ENCODE measurements around the gene AGPAT3. TPM values are rescaled to one million over a fixed set of nuclear protein-coding genes. Genes with fewer than 3 reads are reported as not detected.

The AGPAT3 gene
- total and polyA plus RNA-seq, 3 donors from 2014 or later: 64.5 to 77.5 (median 69.8) TPM

- WGBS, 2 donors: 93 to 96% methylated on average over 9 to 17 of the region's 17 CpGs
- intact Hi-C loops (cut with DNase I; ENCODE audit: low total_unique reads): no loop called here
- Histone ChIP-seq H3K27ac (no peak overlapping the region), H3K4me1 (peaks cover 4% of the 10 kb centered on the region), H3K4me3 (no peak overlapping the region), H3K36me3 (ENCODE audit: low read depth, missing control alignments) (no peaks in the 10 kb centered on the region), H3K9me3 (no peaks in the 10 kb centered on the region), H3K27me3 (no peaks in the 10 kb centered on the region)
- TF ChIP-seq, protein P1, sequence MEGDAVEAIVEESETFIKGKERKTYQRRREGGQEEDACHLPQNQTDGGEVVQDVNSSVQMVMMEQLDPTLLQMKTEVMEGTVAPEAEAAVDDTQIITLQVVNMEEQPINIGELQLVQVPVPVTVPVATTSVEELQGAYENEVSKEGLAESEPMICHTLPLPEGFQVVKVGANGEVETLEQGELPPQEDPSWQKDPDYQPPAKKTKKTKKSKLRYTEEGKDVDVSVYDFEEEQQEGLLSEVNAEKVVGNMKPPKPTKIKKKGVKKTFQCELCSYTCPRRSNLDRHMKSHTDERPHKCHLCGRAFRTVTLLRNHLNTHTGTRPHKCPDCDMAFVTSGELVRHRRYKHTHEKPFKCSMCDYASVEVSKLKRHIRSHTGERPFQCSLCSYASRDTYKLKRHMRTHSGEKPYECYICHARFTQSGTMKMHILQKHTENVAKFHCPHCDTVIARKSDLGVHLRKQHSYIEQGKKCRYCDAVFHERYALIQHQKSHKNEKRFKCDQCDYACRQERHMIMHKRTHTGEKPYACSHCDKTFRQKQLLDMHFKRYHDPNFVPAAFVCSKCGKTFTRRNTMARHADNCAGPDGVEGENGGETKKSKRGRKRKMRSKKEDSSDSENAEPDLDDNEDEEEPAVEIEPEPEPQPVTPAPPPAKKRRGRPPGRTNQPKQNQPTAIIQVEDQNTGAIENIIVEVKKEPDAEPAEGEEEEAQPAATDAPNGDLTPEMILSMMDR (IDR thresholded peaks at IDR 0.05): no peak
- no peak for TF ChIP-seq POLR2A (IDR thresholded peaks at IDR 0.05)
- no peak for DNase-seq
Observed at GRCh38 chr21:43969115-43969444, 104.1 kb downstream of the AGPAT3 start.

GRCh38 chr21:43970551-43970950, 105.5 kb downstream of the AGPAT3 start:
- H3K27me3 ChIP-seq: no peaks in the 10 kb centered on the region
- no peak overlapping the region for H3K4me3 ChIP-seq
- intact Hi-C loops (cut with DNase I; ENCODE audit: low total_unique reads): no loop called here
- H3K36me3 ChIP-seq (ENCODE audit: low read depth, missing control alignments): no peaks in the 10 kb centered on the region
- no peak overlapping the region for H3K27ac ChIP-seq
- WGBS, 2 donors: 92 to 96% methylated on average over 18 of the region's 18 CpGs
- TF ChIP-seq, protein P1 (IDR thresholded peaks at IDR 0.05): no peak
- no peak for TF ChIP-seq POLR2A (IDR thresholded peaks at IDR 0.05)
- no peaks in the 10 kb centered on the region for H3K9me3 ChIP-seq
- peaks cover 4% of the 10 kb centered on the region for H3K4me1 ChIP-seq
- no peak for DNase-seq

GRCh38 chr21:43971201-43971991, 106.4 kb downstream of the AGPAT3 start:
- Histone ChIP-seq H3K36me3 (ENCODE audit: low read depth, missing control alignments) (no peaks in the 10 kb centered on the region), H3K27me3 (no peaks in the 10 kb centered on the region), H3K4me1 (peaks cover 4% of the 10 kb centered on the region), H3K27ac (no peak overlapping the region), H3K9me3 (no peaks in the 10 kb centered on the region), H3K4me3 (no peak overlapping the region)
- 76 to 83% methylated on average over 28 to 29 of the region's 29 CpGs for WGBS, 2 donors
- TF ChIP-seq POLR2A (IDR thresholded peaks at IDR 0.05): no peak
- TF ChIP-seq, protein P1 (IDR thresholded peaks at IDR 0.05): no peak
- DNase-seq: peak; percentile 35
- intact Hi-C loops (cut with DNase I; ENCODE audit: low total_unique reads): no loop called here

- intact Hi-C loops (cut with DNase I; ENCODE audit: low total_unique reads): no loop called here
- no peaks in the 10 kb centered on the region for H3K36me3 ChIP-seq (ENCODE audit: low read depth, missing control alignments)
- TF ChIP-seq, protein P1 (IDR thresholded peaks at IDR 0.05): no peak
- no peak for TF ChIP-seq POLR2A (IDR thresholded peaks at IDR 0.05)
- peaks cover 4% of the 10 kb centered on the region for H3K4me1 ChIP-seq
- H3K27me3 ChIP-seq: no peaks in the 10 kb centered on the region
- no peak overlapping the region for H3K4me3 ChIP-seq
- WGBS, 2 donors: 96% methylated on average over 11 of the region's 11 CpGs
- H3K9me3 ChIP-seq: no peaks in the 10 kb centered on the region
- DNase-seq: no peak
- peak overlapping the region in 1 of 2 donors; percentile 44 for H3K27ac ChIP-seq
Observed at GRCh38 chr21:43971992-43972255, 106.9 kb downstream of the AGPAT3 start.

Measured in testis (tissue), 3 donors.